Large intestine (tissue), 3 donors: ENCODE results near the gene SEMA5B. TPM values are rescaled to one million over a fixed set of nuclear protein-coding genes. Genes with fewer than 3 reads are reported as not detected.

ENCODE experiments used
- DNase-seq, 2 donors: peaks; one replicate each; pipeline versions ENCODE4 v3.0.0 to v3.0.0-alpha.2; 2013
- H3K27ac ChIP-seq: one replicate; pipeline ENCODE4 v1.5.1; 2013; ENCODE audit warnings: low read length
- H3K27me3 ChIP-seq: 2 replicates; pipeline ENCODE4 v1.6.1; 2013; ENCODE audit warnings: low read length; ENCODE audit not compliant: control insufficient read depth, insufficient read depth
- H3K36me3 ChIP-seq: 2 replicates; pipeline ENCODE4 v1.6.1; 2013; ENCODE audit warnings: low read length; ENCODE audit not compliant: control insufficient read depth, insufficient read depth
- H3K4me1 ChIP-seq: one replicate; pipeline ENCODE4 v1.6.1; 2013; ENCODE audit warnings: low read length; ENCODE audit not compliant: control insufficient read depth, insufficient read depth
- H3K4me3 ChIP-seq: one replicate; pipeline ENCODE4 v1.5.1; 2013; ENCODE audit warnings: low read length
- H3K9me3 ChIP-seq: one replicate; pipeline ENCODE4 v1.6.1; 2013; ENCODE audit warnings: mild to moderate bottlenecking, low read depth, low read length, moderate library complexity; ENCODE audit not compliant: control insufficient read depth
- WGBS: methylation state at CpG from one replicate; pipeline ENCODE4 v1.1.5; 2013; ENCODE audit warnings: low lambda C conversion rate; ENCODE audit not compliant: insufficient coverage; 5-methylcytosine and 5-hydroxymethylcytosine counted together
- polyA plus RNA-seq: library from polyadenylated mRNA; unstranded; fragments of 120-200 nt; gene quantifications from one replicate; pipeline ENCODE4 v1.2.1, GENCODE V29; 2013

The SEMA5B gene
- polyA plus RNA-seq, 1 donor = 5.4 TPM

GRCh38 chr3:122880173-122880572, 147.4 kb downstream of the SEMA5B start:
- Histone ChIP-seq H3K4me3 (no peak overlapping the region), H3K27me3 (no peaks in the 10 kb centered on the region), H3K4me1 (peaks cover 13% of the 10 kb centered on the region), H3K27ac (peak overlapping the region; percentile 81), H3K9me3 (no peaks in the 10 kb centered on the region), H3K36me3 (no peaks in the 10 kb centered on the region)
- 65% methylated on average over 2 of the region's 4 CpGs for WGBS
- peak in 1 of 2 donors; percentile 10 for DNase-seq

GRCh38 chr3:122875547-122876127, 151.9 kb downstream of the SEMA5B start:
- Histone ChIP-seq H3K9me3 (no peaks in the 10 kb centered on the region), H3K27me3 (no peaks in the 10 kb centered on the region), H3K27ac (no peak overlapping the region), H3K4me3 (no peak overlapping the region), H3K36me3 (peaks cover 7% of the 10 kb centered on the region), H3K4me1 (peaks cover 6% of the 10 kb centered on the region)
- no peak for DNase-seq

GRCh38 chr3:122873741-122874515, 153.6 kb downstream of the SEMA5B start:
- H3K4me1 ChIP-seq = no peaks in the 10 kb centered on the region
- H3K27me3 ChIP-seq = no peaks in the 10 kb centered on the region
- WGBS = no CpG with 5 or more reads among the region's 9 CpGs
- peaks cover 7% of the 10 kb centered on the region for H3K36me3 ChIP-seq
- H3K4me3 ChIP-seq = no peak overlapping the region
- DNase-seq = no peak
- no peaks in the 10 kb centered on the region for H3K9me3 ChIP-seq
- no peak overlapping the region for H3K27ac ChIP-seq

GRCh38 chr3:122868322-122868721, 159.2 kb downstream of the SEMA5B start:
- Histone ChIP-seq H3K9me3 (no peaks in the 10 kb centered on the region), H3K4me1 (no peaks in the 10 kb centered on the region), H3K4me3 (no peak overlapping the region), H3K36me3 (peaks cover 10% of the 10 kb centered on the region), H3K27ac (no peak overlapping the region), H3K27me3 (no peaks in the 10 kb centered on the region)
- no peak for DNase-seq

- Histone ChIP-seq H3K27ac (no peak overlapping the region), H3K9me3 (no peaks in the 10 kb centered on the region), H3K27me3 (no peaks in the 10 kb centered on the region), H3K36me3 (peaks cover 14% of the 10 kb centered on the region), H3K4me3 (no peak overlapping the region), H3K4me1 (no peaks in the 10 kb centered on the region)
- no peak for DNase-seq
Observed at GRCh38 chr3:122864498-122864897, 163.1 kb downstream of the SEMA5B start.

- Histone ChIP-seq H3K36me3 (peaks cover 14% of the 10 kb centered on the region), H3K4me3 (no peak overlapping the region), H3K9me3 (no peaks in the 10 kb centered on the region), H3K4me1 (no peaks in the 10 kb centered on the region), H3K27ac (no peak overlapping the region), H3K27me3 (no peaks in the 10 kb centered on the region)
- no peak for DNase-seq
Observed at GRCh38 chr3:122862381-122862780, 165.2 kb downstream of the SEMA5B start.

Other genes with a start within 250 kb of the SEMA5B start
- 13.2 TPM for gene HSPBAP1, start 233.9 kb downstream of the SEMA5B start, polyA plus RNA-seq
- 14.3 TPM for gene SLC49A4, start 232.7 kb downstream of the SEMA5B start, polyA plus RNA-seq
- 39.6 TPM for gene PDIA5, start 39.3 kb upstream of the SEMA5B start, polyA plus RNA-seq
- gene SEC22A, start 174.2 kb upstream of the SEMA5B start, polyA plus RNA-seq = 16.5 TPM